OCI-LY3 (cell line): ENCODE data around the gene ZDHHC22.

ENCODE experiments used
- H2AFZ ChIP-seq: fragments of 200-600, 300-600 bp; shearing (Covaris generic); 2 replicates; pipeline ENCODE4 v1.6.0; 2014; ENCODE audit warnings: antibody characterized with exemption, low read depth, low read length
- H3K27ac ChIP-seq: fragments of 200-600, 300-600 bp; sonication (generic); 2 replicates; pipeline ENCODE4 v1.5.1; 2014; ENCODE audit warnings: mild to moderate bottlenecking, low read length, moderate library complexity, mixed read lengths
- H3K27me3 ChIP-seq: fragments of 200-600, 300-600 bp; sonication (generic); 2 replicates; pipeline ENCODE4 v1.6.1; 2014; ENCODE audit warnings: low read depth, low read length, mixed read lengths
- H3K36me3 ChIP-seq: fragments of 200-600, 300-600 bp; sonication (generic); replicated peaks from 2 replicates; pipeline ENCODE3; 2014; ENCODE audit warnings: low read depth, low read length, mixed read lengths
- H3K4me1 ChIP-seq: fragments of 300-600, 200-600 bp; sonication (generic); 2 replicates; pipeline ENCODE4 v1.6.1; 2014; ENCODE audit warnings: low read length, mixed read lengths
- H3K4me2 ChIP-seq: fragments of 200-600, 300-600 bp; sonication (generic); 2 replicates; pipeline ENCODE4 v1.6.1; 2014; ENCODE audit warnings: low read length, mixed read lengths
- H3K4me3 ChIP-seq: fragments of 300-600, 200-600 bp; sonication (generic); 2 replicates; pipeline ENCODE4 v1.5.1; 2014; ENCODE audit warnings: antibody characterized with exemption, mild to moderate bottlenecking, low read length, moderate library complexity
- H3K79me2 ChIP-seq: fragments of 300-600, 200-600 bp; shearing (Covaris generic); 2 replicates; pipeline ENCODE4 v1.6.1; 2014; ENCODE audit warnings: mild to moderate bottlenecking, low read length, mixed read lengths
- H3K9ac ChIP-seq: fragments of 300-600, 200-600 bp; shearing (Covaris generic); 2 replicates; pipeline ENCODE4 v1.6.0; 2014; ENCODE audit warnings: mild to moderate bottlenecking, low read length, moderate library complexity
- H3K9me3 ChIP-seq: fragments of 200-600, 300-600 bp; shearing (Covaris generic); 2 replicates; pipeline ENCODE4 v1.6.1; 2014; ENCODE audit warnings: low read length, mixed read lengths; ENCODE audit not compliant: insufficient read depth
- H4K20me1 ChIP-seq: fragments of 200-600, 300-600 bp; sonication (generic); 2 replicates; pipeline ENCODE4 v1.6.1; 2016; ENCODE audit warnings: low read length, mixed read lengths; ENCODE audit not compliant: insufficient read depth
- CTCF ChIP-seq: fragments of 200-600, 300-600 bp; sonication (generic); IDR thresholded peaks from 2 replicates; pipeline ENCODE4 v1.5.1; 2014; ENCODE audit warnings: antibody characterized with exemption, low read length, low read depth
- EZH2phosphoT487 ChIP-seq: fragments of 200-600 bp; shearing (Covaris generic); IDR thresholded peaks from 2 replicates; pipeline ENCODE4 v1.6.1; 2018; ENCODE audit warnings: antibody characterized with exemption, mixed run types, low read depth

The ZDHHC22 gene

GRCh38 chr14:77119851-77120250 lies 21.7 kb downstream of the ZDHHC22 start:
- H3K27me3 ChIP-seq = no peaks in the 10 kb centered on the region
- H3K9ac ChIP-seq = peak overlapping the region; percentile 41; the same call in 1 of the 2 replicates
- no peaks in the 10 kb centered on the region; the same call in 1 of the 2 replicates for H3K9me3 ChIP-seq
- H3K27ac ChIP-seq = peak overlapping the region; percentile 94
- peaks cover 45% of the 10 kb centered on the region for H3K79me2 ChIP-seq
- no peak overlapping the region for H2AFZ ChIP-seq
- no peaks in the 10 kb centered on the region for H4K20me1 ChIP-seq
- TF ChIP-seq CTCF (no peak), EZH2phosphoT487 (no peak)
- peak overlapping the region; percentile 17; the same call in 1 of the 2 replicates for H3K4me3 ChIP-seq
- peak overlapping the region; percentile 46 for H3K4me2 ChIP-seq
- H3K36me3 ChIP-seq = peaks cover 50% of the 10 kb centered on the region
- H3K4me1 ChIP-seq = peaks cover 51% of the 10 kb centered on the region

GRCh38 chr14:77116172-77116817 lies 25.3 kb downstream of the ZDHHC22 start:
- Histone ChIP-seq H4K20me1 (no peaks in the 10 kb centered on the region), H3K4me2 (no peak overlapping the region), H3K9me3 (no peaks in the 10 kb centered on the region; the same call in 1 of the 2 replicates), H3K9ac (no peak overlapping the region), H3K79me2 (peaks cover 26% of the 10 kb centered on the region), H3K36me3 (peaks cover 70% of the 10 kb centered on the region), H2AFZ (no peak overlapping the region), H3K4me1 (peaks cover 26% of the 10 kb centered on the region), H3K27me3 (no peaks in the 10 kb centered on the region), H3K4me3 (no peak overlapping the region), H3K27ac (no peak overlapping the region)
- TF ChIP-seq EZH2phosphoT487 (no peak), CTCF (no peak)

GRCh38 chr14:77114609-77115008 lies 27.0 kb downstream of the ZDHHC22 start:
- Histone ChIP-seq H4K20me1 (no peaks in the 10 kb centered on the region), H3K27ac (no peak overlapping the region), H3K4me3 (no peak overlapping the region), H3K4me2 (no peak overlapping the region), H2AFZ (no peak overlapping the region), H3K9ac (no peak overlapping the region), H3K4me1 (peaks cover 9% of the 10 kb centered on the region), H3K36me3 (peaks cover 79% of the 10 kb centered on the region), H3K9me3 (no peaks in the 10 kb centered on the region), H3K27me3 (no peaks in the 10 kb centered on the region), H3K79me2 (peaks cover 20% of the 10 kb centered on the region)
- TF ChIP-seq EZH2phosphoT487 (no peak), CTCF (no peak)

GRCh38 chr14:77113644-77114043 lies 27.9 kb downstream of the ZDHHC22 start:
- Histone ChIP-seq H3K27ac (no peak overlapping the region), H3K36me3 (peaks cover 84% of the 10 kb centered on the region), H4K20me1 (0 out of 2 replicates have a peak, but pooled peaks cover 3% of the 10 kb centered on the region), H3K4me1 (peaks cover 5% of the 10 kb centered on the region; the same call in 1 of the 2 replicates), H3K4me2 (no peak overlapping the region), H2AFZ (no peak overlapping the region), H3K79me2 (peaks cover 19% of the 10 kb centered on the region), H3K27me3 (no peaks in the 10 kb centered on the region), H3K9ac (no peak overlapping the region), H3K9me3 (no peaks in the 10 kb centered on the region), H3K4me3 (no peak overlapping the region)
- no peak for TF ChIP-seq EZH2phosphoT487
- TF ChIP-seq CTCF = no peak
